Bronchial epithelial cell (primary cell): ENCODE data around the gene SUPT4H1. TPM values are rescaled to one million over a fixed set of nuclear protein-coding genes. Genes with fewer than 3 reads are reported as not detected.
A peak's percentile ranks its signal among the peaks of the same experiment; 100 is the strongest.

ENCODE experiments used
- DNase-seq: peaks from one replicate; pipeline ENCODE4 v3.0.0-alpha.2; 2010; ENCODE audit warnings: low read depth
- FAIRE-seq: peaks from 2 replicates; lab custom pipeline; 2011; peaks lifted over from hg19 to GRCh38; lab: Jason Lieb, UNC
- H3K27me3 ChIP-seq: 2 replicates; pipeline ENCODE4 v1.5.1; 2011; ENCODE audit warnings: low read length; ENCODE audit not compliant: control insufficient read depth, insufficient read depth
- H3K36me3 ChIP-seq: 2 replicates; pipeline ENCODE4 v1.5.1; 2011; ENCODE audit warnings: low read length; ENCODE audit not compliant: control insufficient read depth, insufficient read depth
- H3K4me3 ChIP-seq: 2 replicates; pipeline ENCODE4 v1.5.1; 2011; ENCODE audit warnings: mild to moderate bottlenecking, low read depth, low read length, control low read depth
- total RNA-seq: library from RNA; depleted of rRNA; stranded (reverse); fragments of >200 nt; gene quantifications from 2 replicates; pipeline ENCODE4 v1.2.1, GENCODE V29; 2014
- TF ChIP-seq, protein P1 (sequence below): IDR thresholded peaks from 2 replicates; pipeline ENCODE4 v1.5.1; 2011; ENCODE audit warnings: mild to moderate bottlenecking, moderate library complexity, low read length, control low read depth, inconsistent platforms; ENCODE audit not compliant: insufficient read depth, severe bottlenecking

The SUPT4H1 gene
- total RNA-seq, 1 donor from 2014 or later = 52.1 TPM

- no peak for FAIRE-seq
- H3K36me3 ChIP-seq = no peaks in the 10 kb centered on the region
- TF ChIP-seq, protein P1, sequence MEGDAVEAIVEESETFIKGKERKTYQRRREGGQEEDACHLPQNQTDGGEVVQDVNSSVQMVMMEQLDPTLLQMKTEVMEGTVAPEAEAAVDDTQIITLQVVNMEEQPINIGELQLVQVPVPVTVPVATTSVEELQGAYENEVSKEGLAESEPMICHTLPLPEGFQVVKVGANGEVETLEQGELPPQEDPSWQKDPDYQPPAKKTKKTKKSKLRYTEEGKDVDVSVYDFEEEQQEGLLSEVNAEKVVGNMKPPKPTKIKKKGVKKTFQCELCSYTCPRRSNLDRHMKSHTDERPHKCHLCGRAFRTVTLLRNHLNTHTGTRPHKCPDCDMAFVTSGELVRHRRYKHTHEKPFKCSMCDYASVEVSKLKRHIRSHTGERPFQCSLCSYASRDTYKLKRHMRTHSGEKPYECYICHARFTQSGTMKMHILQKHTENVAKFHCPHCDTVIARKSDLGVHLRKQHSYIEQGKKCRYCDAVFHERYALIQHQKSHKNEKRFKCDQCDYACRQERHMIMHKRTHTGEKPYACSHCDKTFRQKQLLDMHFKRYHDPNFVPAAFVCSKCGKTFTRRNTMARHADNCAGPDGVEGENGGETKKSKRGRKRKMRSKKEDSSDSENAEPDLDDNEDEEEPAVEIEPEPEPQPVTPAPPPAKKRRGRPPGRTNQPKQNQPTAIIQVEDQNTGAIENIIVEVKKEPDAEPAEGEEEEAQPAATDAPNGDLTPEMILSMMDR = no peak
- no peak overlapping the region for H3K4me3 ChIP-seq
- H3K27me3 ChIP-seq = peaks cover 10% of the 10 kb centered on the region
- DNase-seq = no peak
Measured at GRCh38 chr17:58329810-58330537, 22.0 kb downstream of the SUPT4H1 start.

GRCh38 chr17:58329035-58329809 is 22.8 kb downstream of the SUPT4H1 start:
- Histone ChIP-seq H3K27me3 (peaks cover 14% of the 10 kb centered on the region), H3K4me3 (no peak overlapping the region), H3K36me3 (no peaks in the 10 kb centered on the region)
- TF ChIP-seq, protein P1 = peak; percentile 10
- FAIRE-seq = no peak
- DNase-seq = no peak

DNA sequence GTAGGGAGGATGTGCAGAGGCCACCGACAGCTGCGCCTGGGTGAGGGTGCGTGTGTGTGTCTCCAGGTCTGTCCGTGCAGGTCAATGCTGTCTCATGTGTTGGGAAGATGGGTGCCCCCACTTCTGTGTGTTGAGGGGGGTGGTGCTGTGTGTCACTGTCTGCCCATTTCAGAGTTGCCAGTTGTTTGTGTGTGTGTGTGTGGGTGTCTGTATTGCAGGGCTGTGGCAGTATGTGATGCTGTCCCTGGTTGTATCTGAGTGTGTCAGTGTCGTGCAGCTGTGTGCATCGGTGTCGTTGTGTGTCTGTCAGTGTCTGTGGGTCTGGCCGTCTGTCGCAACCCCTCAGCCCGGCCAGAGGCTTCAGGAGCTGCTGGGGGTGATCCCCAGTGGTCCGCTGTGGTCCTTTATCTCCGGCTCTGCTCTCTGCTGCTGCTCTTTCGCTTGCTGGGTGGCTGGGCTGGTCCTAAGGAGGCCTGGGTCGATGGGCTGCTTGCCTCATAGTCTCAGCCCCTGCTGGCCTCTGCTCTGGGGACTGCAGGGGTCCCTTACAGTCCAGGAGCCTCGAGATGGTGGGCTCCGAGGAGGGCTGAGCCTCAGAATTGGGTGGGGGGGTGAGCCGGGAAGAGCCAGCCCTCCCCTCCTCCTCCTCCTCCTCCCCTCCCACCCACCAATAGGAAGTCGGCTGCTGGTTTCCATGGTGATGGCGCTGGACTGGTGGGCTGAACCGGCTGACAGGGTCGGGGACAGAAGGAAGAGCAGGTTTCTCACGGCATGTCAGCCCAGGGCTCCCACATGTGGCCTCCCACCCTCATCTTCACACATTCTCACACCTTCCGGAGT is 23.6 kb downstream of the SUPT4H1 start, which contains the start of gene TSPOAP1:
TSPOAP1 (minus strand) TSS at position 601 of the 840 bp plus-strand sequence. CDS start 875 bp downstream, outside the sequence.
- TF ChIP-seq, protein P1 = no peak
- DNase-seq = no peak
- no peak within 1 kb of the TSS for H3K4me3 ChIP-seq
- no peaks in the 10 kb centered on the region for H3K36me3 ChIP-seq
- no peak for FAIRE-seq
- H3K27me3 ChIP-seq = peaks cover 16% of the 10 kb centered on the region

GRCh38 chr17:58327363-58328194 is 24.4 kb downstream of the SUPT4H1 start:
- Histone ChIP-seq H3K36me3 (no peaks in the 10 kb centered on the region), H3K27me3 (peaks cover 16% of the 10 kb centered on the region), H3K4me3 (no peak overlapping the region)
- TF ChIP-seq, protein P1 = no peak
- DNase-seq = no peak
- FAIRE-seq = no peak
